GM18867 (cell line): ENCODE data around the gene TBC1D22A.
"Not testable (repeated sequence)": the region's sequence is repeated elsewhere in the genome, so short reads cannot be mapped to it uniquely, and the experiment has no call there.

Experiments used
- ATAC-seq: cut with Tn5 transposase; IDR thresholded peaks from one replicate; pipeline ENCODE4 v1.9.1; 2021; ENCODE audit warnings: mild to moderate bottlenecking, moderate library complexity; ENCODE audit not compliant: unreplicated experiment

The TBC1D22A gene

GRCh38 chr22:46762238-46763050 is at the start of gene TBC1D22A:
Gene TBC1D22A (plus strand): TSS chr22:46762650. CDS start chr22:46762787, 137 bp downstream.
- ATAC-seq = peak; percentile 79

GRCh38 chr22:46714550-46714949 is 47.9 kb upstream of the TBC1D22A start:
- no peak for ATAC-seq

GRCh38 chr22:46719921-46720320 is 42.5 kb upstream of the TBC1D22A start:
- ATAC-seq = no peak

GRCh38 chr22:46721501-46722085 is 40.9 kb upstream of the TBC1D22A start:
- no peak for ATAC-seq

- no peak for ATAC-seq
These were observed 38.6 kb upstream of the TBC1D22A start for GRCh38 chr22:46723882-46724281.

DNA sequence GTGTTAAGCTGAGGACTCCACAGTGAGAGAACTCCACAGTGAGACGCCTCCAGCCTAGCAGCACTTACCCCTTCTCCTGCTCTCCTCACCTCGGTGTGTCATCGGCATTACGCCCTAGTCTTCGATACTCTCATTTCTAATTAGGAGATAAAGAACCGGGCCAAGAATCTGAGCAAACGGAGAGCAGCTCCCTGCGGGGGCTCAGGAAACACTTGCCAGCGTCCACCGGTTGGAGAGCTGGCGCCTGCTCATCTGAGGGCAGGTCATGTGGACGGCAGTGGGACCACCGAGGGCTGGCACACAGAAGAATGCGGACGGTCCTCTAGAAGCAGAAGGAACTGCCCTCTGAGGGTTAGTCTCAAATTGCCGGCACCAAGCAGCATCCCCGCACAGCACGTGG is 37.4 kb upstream of the TBC1D22A start:
- no peak for ATAC-seq

DNA sequence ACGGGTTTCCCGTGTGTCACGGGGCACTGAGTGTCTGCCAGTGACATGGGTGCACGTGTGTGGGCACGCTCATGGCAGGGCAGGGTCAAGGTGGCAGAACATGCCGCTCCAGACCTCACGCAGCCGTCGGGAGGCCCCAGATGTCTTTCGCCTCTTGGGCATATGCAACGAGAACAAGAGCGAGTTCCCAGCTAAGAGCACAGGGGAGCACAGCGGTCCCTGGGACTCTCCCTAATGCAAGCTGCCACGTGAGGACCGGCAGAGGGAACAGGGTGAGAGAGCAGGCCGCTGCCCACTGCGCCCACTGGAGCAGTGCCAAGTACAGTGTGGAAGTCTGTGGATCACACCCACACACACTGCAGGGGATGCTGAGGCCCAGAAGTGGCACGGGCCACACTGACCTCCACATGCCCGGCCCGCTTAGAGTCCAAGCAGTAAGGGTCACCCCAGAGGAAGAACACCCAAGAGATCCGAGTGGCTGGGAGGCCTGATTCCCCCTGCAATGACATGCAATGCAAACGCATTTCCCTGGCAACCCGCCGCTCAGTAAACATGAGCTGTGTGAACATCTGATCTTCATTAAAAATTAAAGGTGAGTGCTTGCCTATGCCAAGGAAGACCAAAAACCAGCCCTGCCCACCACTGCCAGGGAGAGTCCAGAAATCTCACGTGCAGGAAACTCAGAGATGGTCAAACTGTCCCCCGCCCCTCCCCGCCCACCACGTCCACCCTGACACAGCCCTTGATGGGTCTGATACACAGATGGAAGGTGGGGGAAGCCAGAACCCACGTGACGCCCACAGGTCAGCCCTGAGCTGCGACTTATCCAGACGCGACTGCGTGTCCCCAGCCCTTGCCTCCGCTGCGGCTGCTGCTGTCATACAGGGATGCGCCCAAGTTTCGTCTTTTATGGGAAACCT is 36.1 kb upstream of the TBC1D22A start:
- no peak for ATAC-seq

DNA sequence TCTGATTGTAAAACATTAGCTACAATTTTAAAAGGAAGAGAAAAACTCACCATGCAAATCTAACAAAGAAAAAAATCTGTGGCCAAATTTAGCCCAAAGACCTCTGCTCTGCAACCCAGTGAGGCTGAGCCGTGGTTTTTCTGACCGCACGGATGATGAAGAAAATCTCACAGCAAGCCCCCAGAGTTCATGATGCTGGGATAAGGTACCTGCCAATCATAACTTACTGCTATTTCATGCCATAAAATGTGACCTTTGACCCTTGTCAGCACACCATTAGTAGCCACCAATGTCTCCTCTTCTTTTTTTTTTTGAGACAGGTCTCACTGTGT is 35.5 kb upstream of the TBC1D22A start:
- ATAC-seq = no peak

DNA sequence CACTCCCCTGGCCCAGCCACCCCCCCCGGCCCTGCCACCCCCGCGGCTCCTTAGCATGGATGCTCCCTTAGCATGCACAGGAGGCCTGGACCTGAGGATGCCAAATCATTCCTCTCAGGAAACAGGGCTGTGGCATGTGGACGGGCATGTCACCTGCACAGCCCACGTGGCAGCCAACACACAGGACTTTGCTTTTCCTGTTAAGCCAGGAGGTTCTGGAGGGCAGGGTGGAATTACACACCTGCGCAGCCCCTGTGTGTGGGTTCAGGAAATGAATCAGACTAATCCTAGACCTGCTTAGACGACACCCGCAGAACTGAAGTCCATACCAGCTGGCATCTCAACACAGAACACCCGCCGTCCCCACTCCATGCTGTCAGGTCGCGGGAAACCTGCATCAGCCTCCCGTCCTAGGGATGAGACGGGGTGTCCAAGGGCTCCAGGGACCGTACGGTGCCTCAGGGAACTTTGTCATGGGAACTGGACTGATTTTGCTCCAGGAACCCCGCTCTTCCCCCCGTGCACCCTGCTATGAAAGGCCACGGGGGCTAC is 34.6 kb upstream of the TBC1D22A start:
- no peak for ATAC-seq

- no peak for ATAC-seq
These were observed 34.0 kb upstream of the TBC1D22A start for GRCh38 chr22:46728470-46728869.

GRCh38 chr22:46730568-46731245 is 31.7 kb upstream of the TBC1D22A start:
- no peak for ATAC-seq

DNA sequence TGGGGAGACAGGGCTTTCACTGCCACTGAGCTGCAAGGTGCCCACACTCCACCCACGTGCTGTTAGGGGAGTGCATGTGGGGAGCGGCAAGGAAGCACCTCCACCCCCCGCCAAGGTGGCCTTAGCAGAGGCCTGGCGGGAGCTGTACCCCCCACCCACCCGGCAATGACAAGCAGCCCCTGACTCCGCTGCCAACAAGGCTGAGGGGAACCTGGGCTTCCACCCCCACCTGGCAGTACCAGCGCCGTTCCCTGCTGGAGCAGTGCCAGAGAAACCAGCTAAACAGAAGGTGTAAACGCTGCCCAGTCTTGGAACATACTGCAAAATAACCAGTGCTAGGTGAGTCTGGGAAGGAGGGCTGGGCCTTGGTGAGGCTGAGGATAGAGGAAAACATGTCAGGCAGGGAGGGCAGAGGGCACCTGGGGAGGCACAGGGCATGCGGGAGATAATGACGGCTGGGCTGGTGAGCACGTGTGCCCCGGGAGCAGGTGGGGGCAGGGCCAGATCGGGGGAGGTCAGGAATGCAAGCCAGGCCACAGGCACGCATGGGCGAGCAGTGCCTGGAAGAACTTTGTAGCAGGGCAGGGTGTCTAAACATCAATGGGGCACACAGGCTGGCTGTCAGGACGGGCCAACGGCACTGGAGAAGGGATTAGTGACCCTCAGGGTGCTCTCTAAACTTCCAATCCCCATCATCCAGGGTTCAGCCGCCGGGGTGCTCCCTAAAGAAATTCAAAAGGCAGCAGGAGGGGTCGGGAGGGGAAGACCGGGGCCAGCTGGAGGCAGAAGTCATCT is 31.0 kb upstream of the TBC1D22A start:
- no peak for ATAC-seq

DNA sequence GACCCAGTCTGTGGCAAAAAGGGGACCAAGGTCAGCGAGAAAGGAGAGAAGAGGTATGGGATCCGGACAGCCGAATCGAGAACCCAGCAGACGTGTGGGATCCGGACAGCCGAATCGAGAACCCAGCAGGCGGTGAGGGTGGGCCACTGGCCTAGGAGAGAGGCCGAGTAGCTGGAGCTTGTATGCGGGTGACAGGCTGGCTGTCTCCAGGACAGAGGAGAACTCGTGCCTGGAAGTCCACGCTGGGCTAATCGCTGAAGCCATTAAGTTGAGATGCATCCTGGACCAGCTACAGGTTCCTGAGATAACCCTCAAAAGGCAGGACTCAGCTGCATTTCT is 30.4 kb upstream of the TBC1D22A start:
- no peak for ATAC-seq

- ATAC-seq = no peak
These were observed 29.9 kb upstream of the TBC1D22A start for GRCh38 chr22:46732513-46732912.

GRCh38 chr22:46734213-46734722 is 28.2 kb upstream of the TBC1D22A start:
- ATAC-seq = not testable (repeated sequence)

DNA sequence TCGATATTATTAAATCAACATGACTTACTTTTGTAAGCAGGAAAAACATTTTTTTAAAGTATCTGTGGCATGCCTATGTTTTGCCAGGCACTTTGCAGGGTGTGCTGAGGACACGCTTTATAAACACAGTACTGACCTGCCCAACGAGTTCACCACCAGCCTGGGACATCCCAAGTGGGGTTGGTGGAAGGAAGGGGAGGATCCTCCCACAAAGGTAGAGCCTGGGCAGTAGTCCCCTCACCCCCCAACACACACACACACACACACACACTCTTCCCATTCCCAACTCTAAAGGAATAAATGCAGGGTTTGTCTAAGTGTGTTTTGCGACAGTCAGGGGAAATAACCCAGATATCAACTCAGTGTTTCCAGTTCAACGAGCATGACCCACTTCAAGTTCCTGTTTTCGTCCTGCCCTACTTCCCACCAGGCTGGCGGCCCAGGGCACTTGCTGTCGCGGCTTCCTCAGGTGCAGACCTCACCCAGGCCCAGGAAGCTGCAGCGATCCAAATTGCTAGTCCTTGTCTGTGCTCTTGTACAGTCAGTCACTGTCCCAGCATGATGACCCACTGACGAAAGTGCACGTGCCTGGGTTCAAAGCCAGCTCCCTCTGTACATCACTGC is 27.5 kb upstream of the TBC1D22A start:
- no peak for ATAC-seq

- ATAC-seq = no peak
These were observed 26.5 kb upstream of the TBC1D22A start for GRCh38 chr22:46735747-46736608.

DNA sequence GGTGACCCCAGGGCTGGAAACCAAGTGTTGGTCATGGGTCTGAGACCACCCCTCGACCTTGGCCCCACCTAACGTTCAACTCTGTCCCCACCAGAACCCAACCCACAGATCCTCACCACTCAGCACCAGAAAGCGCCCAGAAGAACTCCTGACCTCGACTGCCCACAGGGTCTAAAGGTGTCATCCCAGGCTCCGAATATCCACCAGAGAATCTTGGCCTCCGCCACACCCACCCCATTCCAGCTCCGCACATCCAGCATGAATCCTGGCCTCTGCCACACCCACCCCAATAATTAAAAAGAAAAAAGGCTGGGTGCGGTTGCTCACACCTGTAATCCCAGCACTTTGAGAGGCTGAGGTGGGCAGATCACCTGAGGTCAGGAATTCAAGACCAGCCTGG is 25.7 kb upstream of the TBC1D22A start:
- no peak for ATAC-seq
